ENCODE results near the gene DPY19L2.
A peak's percentile ranks its signal among the peaks of the same experiment; 100 is the strongest.
"Not testable (repeated sequence)": the region's sequence is repeated elsewhere in the genome, so short reads cannot be mapped to it uniquely, and the experiment has no call there.

Gene DPY19L2

GRCh38 chr12:63668028-63668799 lies at the start of gene DPY19L2:
Gene DPY19L2 (minus strand): TSS chr12:63668493. CDS start chr12:63668393, 100 bp downstream.
- peak; percentile 56 for DNase-seq

GRCh38 chr12:63716891-63717290 lies 48.6 kb upstream of the DPY19L2 start:
- not testable (repeated sequence) for DNase-seq

- not testable (repeated sequence) for DNase-seq
These were observed 46.9 kb upstream of the DPY19L2 start for GRCh38 chr12:63715107-63715625.

- not testable (repeated sequence) for DNase-seq
These were observed 46.1 kb upstream of the DPY19L2 start for GRCh38 chr12:63714409-63714808.

GRCh38 chr12:63713681-63714075 lies 45.4 kb upstream of the DPY19L2 start:
- DNase-seq = not testable (repeated sequence)

- DNase-seq = not testable (repeated sequence)
These were observed 44.8 kb upstream of the DPY19L2 start for GRCh38 chr12:63712979-63713680.

GRCh38 chr12:63712376-63712974 lies 44.2 kb upstream of the DPY19L2 start:
- DNase-seq = not testable (repeated sequence)

- DNase-seq = not testable (repeated sequence)
These were observed 43.0 kb upstream of the DPY19L2 start for GRCh38 chr12:63711339-63711738.

- DNase-seq = no peak
These were observed 38.0 kb upstream of the DPY19L2 start for GRCh38 chr12:63706336-63706735.

GRCh38 chr12:63699678-63700382 lies 31.5 kb upstream of the DPY19L2 start:
- DNase-seq = not testable (repeated sequence)

- not testable (repeated sequence) for DNase-seq
These were observed 30.7 kb upstream of the DPY19L2 start for GRCh38 chr12:63699011-63699410.

- DNase-seq = not testable (repeated sequence)
These were observed 22.5 kb upstream of the DPY19L2 start for GRCh38 chr12:63690837-63691236.

- DNase-seq = not testable (repeated sequence)
These were observed 20.8 kb upstream of the DPY19L2 start for GRCh38 chr12:63689141-63689540.

GRCh38 chr12:63686623-63687022 lies 18.3 kb upstream of the DPY19L2 start:
- DNase-seq = not testable (repeated sequence)

- not testable (repeated sequence) for DNase-seq
These were observed 17.5 kb upstream of the DPY19L2 start for GRCh38 chr12:63685789-63686188.

GRCh38 chr12:63682617-63683016 lies 14.3 kb upstream of the DPY19L2 start:
- not testable (repeated sequence) for DNase-seq

GRCh38 chr12:63680758-63681157 lies 12.5 kb upstream of the DPY19L2 start:
- not testable (repeated sequence) for DNase-seq

- not testable (repeated sequence) for DNase-seq
These were observed 4.3 kb upstream of the DPY19L2 start for GRCh38 chr12:63672550-63672949.

- DNase-seq = not testable (repeated sequence)
These were observed 1.6 kb upstream of the DPY19L2 start for GRCh38 chr12:63669936-63670335.

- not testable (repeated sequence) for DNase-seq
These were observed 1.1 kb upstream of the DPY19L2 start for GRCh38 chr12:63669427-63669826.

GRCh38 chr12:63668800-63669365 lies 590 bp upstream of the DPY19L2 start:
- not testable (repeated sequence) for DNase-seq

GRCh38 chr12:63663005-63663404 lies 5.3 kb downstream of the DPY19L2 start:
- not testable (repeated sequence) for DNase-seq

Measured in stimulated activated CD4-positive, alpha-beta T cell treated with anti-CD3 and anti-CD28 coated beads, Interleukin-4, amount 100 ng/mL, for 1 hour (primary cell).